Measurements from ENCODE around the gene NUBP1. TPM values are rescaled to one million over a fixed set of nuclear protein-coding genes. Genes with fewer than 3 reads are reported as not detected.

The NUBP1 gene
- total and polyA plus RNA-seq, 9 donors: 15.1 to 37.4 (median 31.2) TPM

GRCh38 chr16:10805334-10805733 lies 61.7 kb downstream of the NUBP1 start:
- Histone ChIP-seq H3K9me3 (no peaks in the 10 kb centered on the region), H3K4me3 (no peak overlapping the region), H3K36me3 (no peaks in the 10 kb centered on the region), H3K27ac (no peak overlapping the region), H3K27me3 (no peaks in the 10 kb centered on the region), H3K4me1 (ENCODE audit: insufficient read depth) (no peaks in the 10 kb centered on the region)
- intact Hi-C loops (cut with DNase I): no loop called here
- WGBS, 3 donors: 69 to 81% (median 76%) methylated on average over 9 of the region's 9 CpGs
- no peak for TF ChIP-seq EP300 (IDR thresholded peaks at IDR 0.05)
- TF ChIP-seq CTCF (IDR thresholded peaks at IDR 0.05): no peak
- no peak for TF ChIP-seq POLR2A (IDR thresholded peaks at IDR 0.05)
- DNase-seq: no peak

DNA sequence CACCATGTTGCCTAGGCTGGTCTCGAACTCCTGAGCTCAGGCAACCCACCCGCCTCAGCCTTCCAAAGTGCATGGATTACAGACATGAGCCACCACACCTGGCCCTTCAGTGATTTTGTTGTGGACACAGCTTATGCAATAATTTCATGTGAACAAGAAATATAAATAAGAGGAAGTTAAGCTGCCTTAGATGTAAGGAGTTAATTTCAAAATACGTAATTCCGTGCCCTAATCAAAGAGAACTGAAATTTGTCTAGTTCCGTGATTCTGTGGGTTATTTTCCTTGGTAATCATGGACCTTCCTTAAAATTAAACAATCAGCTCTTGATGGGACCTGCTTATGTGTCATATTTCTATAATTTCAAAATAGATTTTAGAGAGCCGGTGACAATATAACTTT lies 63.1 kb downstream of the NUBP1 start:
- Histone ChIP-seq H3K4me3 (no peak overlapping the region), H3K4me1 (ENCODE audit: insufficient read depth) (no peaks in the 10 kb centered on the region), H3K36me3 (no peaks in the 10 kb centered on the region), H3K27ac (no peak overlapping the region), H3K27me3 (no peaks in the 10 kb centered on the region), H3K9me3 (no peaks in the 10 kb centered on the region)
- intact Hi-C loops (cut with DNase I): no loop called here
- 91 to 94% (median 93%) methylated on average over 6 of the region's 6 CpGs for WGBS, 3 donors
- DNase-seq: no peak
- TF ChIP-seq POLR2A (IDR thresholded peaks at IDR 0.05) (no peak), CTCF (IDR thresholded peaks at IDR 0.05) (no peak), EP300 (IDR thresholded peaks at IDR 0.05) (no peak)

- no peak for DNase-seq
- H3K27me3 ChIP-seq: no peaks in the 10 kb centered on the region
- H3K36me3 ChIP-seq: no peaks in the 10 kb centered on the region
- H3K9me3 ChIP-seq: no peaks in the 10 kb centered on the region
- no peak overlapping the region for H3K4me3 ChIP-seq
- TF ChIP-seq EP300 (IDR thresholded peaks at IDR 0.05) (no peak), CTCF (IDR thresholded peaks at IDR 0.05) (no peak), POLR2A (IDR thresholded peaks at IDR 0.05) (no peak)
- H3K4me1 ChIP-seq (ENCODE audit: insufficient read depth): no peaks in the 10 kb centered on the region
- no peak overlapping the region for H3K27ac ChIP-seq
- WGBS, 3 donors: 86 to 92% (median 87%) methylated on average over 3 of the region's 3 CpGs
- intact Hi-C loops (cut with DNase I): no loop called here
These were observed 64.6 kb downstream of the NUBP1 start for GRCh38 chr16:10808218-10808617.

DNA sequence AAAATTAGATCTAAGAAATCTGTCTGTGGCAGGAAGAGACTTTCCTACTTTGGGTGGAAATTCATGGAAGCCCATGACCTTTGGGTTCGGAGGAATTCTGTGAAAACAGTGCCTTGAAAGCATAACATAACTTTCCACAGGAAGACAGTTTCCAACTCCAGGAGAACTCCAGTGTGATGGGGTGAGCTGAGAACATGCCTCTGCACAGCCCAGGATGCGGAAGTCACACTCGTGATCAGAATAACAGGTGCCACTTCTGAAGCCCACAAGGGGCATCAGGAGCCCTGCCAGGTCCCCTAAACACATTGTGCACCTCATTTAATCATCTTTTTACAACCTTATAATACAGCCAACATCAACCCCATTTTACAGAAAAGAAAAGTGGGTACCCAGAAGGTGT lies 65.2 kb downstream of the NUBP1 start:
- DNase-seq: no peak
- no peak for TF ChIP-seq EP300 (IDR thresholded peaks at IDR 0.05)
- no peak for TF ChIP-seq CTCF (IDR thresholded peaks at IDR 0.05)
- no peak for TF ChIP-seq POLR2A (IDR thresholded peaks at IDR 0.05)
- intact Hi-C loops (cut with DNase I): no loop called here
- H3K27ac ChIP-seq: no peak overlapping the region
- 57 to 71% (median 64%) methylated on average over 3 of the region's 3 CpGs for WGBS, 3 donors
- no peaks in the 10 kb centered on the region for H3K27me3 ChIP-seq
- H3K9me3 ChIP-seq: no peaks in the 10 kb centered on the region
- H3K4me3 ChIP-seq: no peak overlapping the region
- H3K4me1 ChIP-seq (ENCODE audit: insufficient read depth): no peaks in the 10 kb centered on the region
- H3K36me3 ChIP-seq: no peaks in the 10 kb centered on the region

GRCh38 chr16:10809706-10810105 lies 66.1 kb downstream of the NUBP1 start:
- no peaks in the 10 kb centered on the region for H3K27me3 ChIP-seq
- no peak for DNase-seq
- no peak overlapping the region for H3K4me3 ChIP-seq
- no peaks in the 10 kb centered on the region for H3K4me1 ChIP-seq (ENCODE audit: insufficient read depth)
- WGBS, 3 donors: 90% methylated on average over 3 of the region's 3 CpGs
- no peak overlapping the region for H3K27ac ChIP-seq
- no peaks in the 10 kb centered on the region for H3K9me3 ChIP-seq
- H3K36me3 ChIP-seq: no peaks in the 10 kb centered on the region
- intact Hi-C loops (cut with DNase I): no loop called here
- TF ChIP-seq POLR2A (IDR thresholded peaks at IDR 0.05): no peak
- TF ChIP-seq EP300 (IDR thresholded peaks at IDR 0.05): no peak
- no peak for TF ChIP-seq CTCF (IDR thresholded peaks at IDR 0.05)
